DOHH2 (cell line): ENCODE data around the gene ANXA4.

Source experiments
- H3F3A ChIP-seq: fragments of 200-600 bp; sonication (generic), shearing (Covaris generic); 2 replicates; pipeline ENCODE4 v1.6.0; 2016; ENCODE audit warnings: antibody characterized with exemption, mild to moderate bottlenecking; ENCODE audit not compliant: control insufficient read depth, insufficient read depth
- H3K27ac ChIP-seq: fragments of 200-600 bp; sonication (generic); 2 replicates; pipeline ENCODE4 v1.5.1; 2014; ENCODE audit warnings: low read depth, mild to moderate bottlenecking, low read length, moderate library complexity
- H3K27me3 ChIP-seq: fragments of 200-600 bp; sonication (generic); 2 replicates; pipeline ENCODE4 v1.6.1; 2014; ENCODE audit warnings: mild to moderate bottlenecking, low read length, mixed read lengths; ENCODE audit not compliant: control insufficient read depth
- H3K36me3 ChIP-seq: fragments of 200-600 bp; sonication (generic); 2 replicates; pipeline ENCODE4 v1.6.1; 2014; ENCODE audit warnings: mild to moderate bottlenecking, low read length, moderate library complexity, mixed read lengths; ENCODE audit not compliant: control insufficient read depth
- H3K4me1 ChIP-seq: fragments of 200-600 bp; sonication (generic); 2 replicates; pipeline ENCODE4 v1.6.1; 2014; ENCODE audit warnings: mild to moderate bottlenecking, low read length, mixed read lengths; ENCODE audit not compliant: control insufficient read depth
- H3K4me2 ChIP-seq: fragments of 200-600 bp; sonication (generic); 2 replicates; pipeline ENCODE4 v1.6.0; 2014; ENCODE audit warnings: mild to moderate bottlenecking, low read length, moderate library complexity
- H3K4me3 ChIP-seq: fragments of 200-600 bp; sonication (generic); 2 replicates; pipeline ENCODE4 v1.5.1; 2014; ENCODE audit warnings: mild to moderate bottlenecking, low read length, mixed read lengths
- H3K79me2 ChIP-seq: fragments of 200-600 bp; sonication (generic); 2 replicates; pipeline ENCODE4 v1.6.1; 2014; ENCODE audit warnings: mild to moderate bottlenecking, low read length, mixed read lengths; ENCODE audit not compliant: control insufficient read depth
- H3K9me2 ChIP-seq: fragments of 200-600 bp; sonication (generic); replicated peaks from 2 replicates; pipeline ENCODE4 v1.6.1; 2014; ENCODE audit warnings: mild to moderate bottlenecking, low read length, mixed read lengths; ENCODE audit not compliant: control insufficient read depth
- H3K9me3 ChIP-seq: fragments of 200-600 bp; sonication (generic); 2 replicates; pipeline ENCODE4 v1.6.1; 2014; ENCODE audit warnings: antibody characterized with exemption, low read length, mixed read lengths; ENCODE audit not compliant: control insufficient read depth, insufficient read depth
- H4K20me1 ChIP-seq: fragments of 200-600 bp; sonication (generic); 2 replicates; pipeline ENCODE4 v1.6.0; 2014; ENCODE audit warnings: low read depth, mild to moderate bottlenecking, antibody characterized with exemption, low read length, moderate library complexity; ENCODE audit not compliant: control insufficient read depth, insufficient read depth
- EZH2phosphoT487 ChIP-seq: fragments of 200-600 bp; sonication (generic); IDR thresholded peaks from 2 replicates; pipeline ENCODE4 v1.6.1; 2017; ENCODE audit warnings: borderline replicate concordance, mild to moderate bottlenecking, antibody characterized with exemption, low read length, moderate library complexity, mixed read lengths
- TF ChIP-seq, protein P1 (sequence below): fragments of 200-600 bp; sonication (generic); IDR thresholded peaks from one replicate; pipeline ENCODE4 v1.5.1; 2014; ENCODE audit warnings: antibody characterized with exemption, mild to moderate bottlenecking, low read depth, low read length; ENCODE audit not compliant: poor library complexity, severe bottlenecking

The ANXA4 gene

DNA sequence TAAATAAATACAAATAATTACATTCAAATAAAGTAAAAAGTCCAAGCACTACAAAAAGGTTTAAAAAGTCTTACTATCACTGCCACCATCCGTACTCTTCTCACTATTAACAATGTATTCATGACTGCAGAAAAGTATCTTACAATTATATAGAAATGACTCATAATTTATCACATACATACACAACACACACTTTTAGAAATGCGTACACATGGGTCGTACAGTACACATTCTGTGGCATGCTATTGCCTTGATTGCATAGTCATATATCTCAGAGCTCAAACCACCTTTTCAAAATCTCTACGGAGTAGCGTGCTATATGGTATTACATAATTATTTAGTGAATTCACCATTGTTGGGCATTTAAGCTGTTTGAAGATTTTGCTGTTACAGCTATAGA, 41.6 kb upstream of the ANXA4 start:
- no peaks in the 10 kb centered on the region for H3K79me2 ChIP-seq
- H4K20me1 ChIP-seq = no peaks in the 10 kb centered on the region
- H3K4me2 ChIP-seq = no peak overlapping the region
- H3K4me1 ChIP-seq = no peaks in the 10 kb centered on the region
- H3K9me3 ChIP-seq = no peaks in the 10 kb centered on the region
- H3K27ac ChIP-seq = no peak overlapping the region
- H3K4me3 ChIP-seq = no peak overlapping the region
- no peaks in the 10 kb centered on the region for H3F3A ChIP-seq
- H3K27me3 ChIP-seq = peaks cover 57% of the 10 kb centered on the region
- no peaks in the 10 kb centered on the region for H3K36me3 ChIP-seq
- H3K9me2 ChIP-seq = no peaks in the 10 kb centered on the region
- TF ChIP-seq, protein P1, sequence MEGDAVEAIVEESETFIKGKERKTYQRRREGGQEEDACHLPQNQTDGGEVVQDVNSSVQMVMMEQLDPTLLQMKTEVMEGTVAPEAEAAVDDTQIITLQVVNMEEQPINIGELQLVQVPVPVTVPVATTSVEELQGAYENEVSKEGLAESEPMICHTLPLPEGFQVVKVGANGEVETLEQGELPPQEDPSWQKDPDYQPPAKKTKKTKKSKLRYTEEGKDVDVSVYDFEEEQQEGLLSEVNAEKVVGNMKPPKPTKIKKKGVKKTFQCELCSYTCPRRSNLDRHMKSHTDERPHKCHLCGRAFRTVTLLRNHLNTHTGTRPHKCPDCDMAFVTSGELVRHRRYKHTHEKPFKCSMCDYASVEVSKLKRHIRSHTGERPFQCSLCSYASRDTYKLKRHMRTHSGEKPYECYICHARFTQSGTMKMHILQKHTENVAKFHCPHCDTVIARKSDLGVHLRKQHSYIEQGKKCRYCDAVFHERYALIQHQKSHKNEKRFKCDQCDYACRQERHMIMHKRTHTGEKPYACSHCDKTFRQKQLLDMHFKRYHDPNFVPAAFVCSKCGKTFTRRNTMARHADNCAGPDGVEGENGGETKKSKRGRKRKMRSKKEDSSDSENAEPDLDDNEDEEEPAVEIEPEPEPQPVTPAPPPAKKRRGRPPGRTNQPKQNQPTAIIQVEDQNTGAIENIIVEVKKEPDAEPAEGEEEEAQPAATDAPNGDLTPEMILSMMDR = no peak

DNA sequence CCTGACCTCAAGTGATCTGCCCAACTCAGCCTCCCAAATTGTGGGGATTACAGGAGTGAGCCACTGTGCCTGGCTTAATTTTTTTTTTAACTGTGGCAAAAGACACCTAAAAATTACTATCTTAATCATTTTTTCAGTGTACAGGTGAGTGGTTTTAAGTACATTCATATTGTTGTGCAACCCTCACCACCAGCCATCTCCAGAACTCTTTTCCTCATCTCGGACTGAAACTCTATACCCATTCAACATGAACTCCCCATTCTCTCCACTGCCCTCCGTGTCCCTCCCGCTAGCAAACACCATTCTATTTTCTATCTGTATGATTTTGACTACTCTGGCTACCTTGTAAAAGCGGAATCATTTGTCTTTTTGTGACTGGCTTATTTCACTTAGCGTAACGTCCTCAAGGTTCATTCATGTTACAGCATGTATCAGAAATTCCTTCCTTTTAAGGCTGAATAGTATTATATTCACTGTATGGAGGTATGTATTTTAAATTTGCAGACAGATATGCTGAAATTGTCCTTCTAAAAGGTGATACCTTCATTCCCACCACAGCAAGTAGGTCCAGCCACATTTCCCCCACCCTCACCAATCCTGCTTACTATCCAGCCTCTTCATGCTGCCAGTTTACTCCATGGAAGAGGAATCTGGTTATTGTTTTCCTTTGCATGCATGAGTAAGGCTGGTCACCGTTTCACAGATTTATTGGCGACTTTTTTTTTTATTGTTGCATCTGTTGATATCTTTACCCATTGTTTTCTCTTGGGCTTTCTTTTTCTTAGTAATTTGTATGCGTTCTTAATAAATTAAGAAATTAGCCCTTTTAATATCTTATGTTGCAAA, 40.6 kb upstream of the ANXA4 start:
- Histone ChIP-seq H3K4me3 (no peak overlapping the region), H3K27ac (no peak overlapping the region), H3K36me3 (no peaks in the 10 kb centered on the region), H4K20me1 (no peaks in the 10 kb centered on the region), H3F3A (no peaks in the 10 kb centered on the region), H3K9me3 (no peaks in the 10 kb centered on the region), H3K79me2 (no peaks in the 10 kb centered on the region), H3K27me3 (peaks cover 47% of the 10 kb centered on the region), H3K4me1 (no peaks in the 10 kb centered on the region), H3K9me2 (no peaks in the 10 kb centered on the region), H3K4me2 (no peak overlapping the region)
- no peak for TF ChIP-seq EZH2phosphoT487
- TF ChIP-seq, protein P1 = no peak

DNA sequence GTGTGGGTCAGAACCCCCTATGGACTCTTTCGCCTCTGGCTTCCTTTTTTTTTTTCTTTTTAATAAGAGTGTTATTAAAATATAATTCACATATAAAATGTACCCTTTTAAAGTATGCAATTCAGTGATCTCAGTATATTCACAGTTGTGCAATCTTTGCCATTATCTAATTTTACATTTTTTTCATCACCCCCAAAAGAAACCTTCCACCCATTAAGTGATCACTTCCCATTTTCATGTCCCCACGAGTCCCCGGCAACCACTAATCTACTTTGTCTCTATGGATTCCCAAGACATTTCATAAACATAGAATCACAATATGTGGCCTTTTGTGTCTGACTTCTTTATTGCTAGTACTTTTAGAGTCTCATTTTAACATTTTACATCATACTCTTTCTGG, 38.7 kb upstream of the ANXA4 start:
- H3F3A ChIP-seq = no peaks in the 10 kb centered on the region
- TF ChIP-seq, protein P1 = no peak
- no peak for TF ChIP-seq EZH2phosphoT487
- no peaks in the 10 kb centered on the region for H4K20me1 ChIP-seq
- no peaks in the 10 kb centered on the region for H3K36me3 ChIP-seq
- H3K4me1 ChIP-seq = no peaks in the 10 kb centered on the region
- no peaks in the 10 kb centered on the region for H3K79me2 ChIP-seq
- no peak overlapping the region for H3K27ac ChIP-seq
- no peak overlapping the region for H3K4me3 ChIP-seq
- peaks cover 34% of the 10 kb centered on the region for H3K27me3 ChIP-seq
- no peak overlapping the region for H3K4me2 ChIP-seq
- no peaks in the 10 kb centered on the region for H3K9me2 ChIP-seq
- H3K9me3 ChIP-seq = no peaks in the 10 kb centered on the region
